ENCODE data around the gene VGLL4.

GRCh38 chr3:11679964-11680363 is 36.2 kb upstream of the VGLL4 start:
- TF ChIP-seq CTCF (IDR thresholded peaks at IDR 0.05) (no peak), EZH2 (IDR thresholded peaks at IDR 0.05; ENCODE audit: borderline replicate concordance, insufficient read depth, low read depth, low read length, poor library complexity, severe bottlenecking) (no peak)

All from B cell (primary cell).